ENCODE measurements around the gene SH3RF1. TPM values are rescaled to one million over a fixed set of nuclear protein-coding genes. Genes with fewer than 3 reads are reported as not detected.

SH3RF1 gene
- total and polyA plus RNA-seq, 2 of the 13 experiments (the other 11 are each of a cell fraction or from before 2014, with no cell fraction given) = 3.1 to 3.2 TPM

DNA sequence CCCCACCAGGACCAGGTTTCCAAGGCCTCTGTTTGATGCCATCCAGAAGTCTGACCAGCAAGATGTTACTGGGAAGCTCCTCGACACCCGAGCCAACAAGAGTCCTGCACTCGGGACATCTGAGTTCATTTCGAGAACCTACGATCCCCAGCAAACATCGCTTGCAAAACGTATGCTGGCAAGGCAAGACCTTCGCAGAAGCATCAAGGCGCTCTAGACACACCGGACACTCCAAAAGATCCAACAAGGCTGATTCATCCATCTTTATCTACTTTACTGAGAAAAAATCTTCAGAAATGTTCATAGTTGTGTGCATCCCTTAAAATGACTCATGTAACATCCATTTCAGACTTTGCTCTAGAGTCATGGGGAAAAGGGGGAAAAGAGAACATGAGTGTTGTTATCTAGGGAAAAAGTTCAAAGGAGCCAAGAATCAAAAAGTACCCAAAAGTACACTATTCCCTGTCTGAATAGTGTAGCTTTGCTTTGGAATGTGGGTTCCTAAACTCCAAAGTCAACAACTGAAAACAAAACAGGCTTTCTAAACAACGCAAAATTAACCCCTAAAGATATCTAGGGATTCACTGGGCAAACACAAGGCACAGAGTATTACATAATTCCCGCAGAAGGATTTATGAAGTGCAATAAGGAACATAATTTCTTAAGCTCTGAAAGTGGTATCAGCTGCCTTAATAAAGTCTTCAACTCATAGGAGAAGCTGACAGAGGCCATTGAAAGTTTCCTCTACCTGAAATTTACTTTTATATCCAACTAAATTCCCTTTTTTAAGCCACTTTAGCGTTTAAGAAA is 1.6 kb downstream of the SH3RF1 start (continued):
- TF ChIP-seq PRPF4 (IDR thresholded peaks at IDR 0.05; ENCODE audit: low read depth, low read length, poor library complexity, severe bottlenecking) (no peak), DMAP1 (CRISPR knock-in tag; IDR thresholded peaks at IDR 0.05) (no peak), GLI4 (CRISPR knock-in tag; IDR thresholded peaks at IDR 0.05; ENCODE audit: borderline replicate concordance) (no peak), ZNF34 (CRISPR knock-in tag; IDR thresholded peaks at IDR 0.05; ENCODE audit: borderline replicate concordance) (no peak), NKX3-1 (CRISPR knock-in tag; IDR thresholded peaks at IDR 0.05) (0 out of 2 replicates have a peak, but pooled peaks have one; percentile 39), ZNF572 (CRISPR knock-in tag; IDR thresholded peaks at IDR 0.05) (no peak), SMAD3 (CRISPR knock-in tag; IDR thresholded peaks at IDR 0.05) (no peak), KAT8 (CRISPR knock-in tag; IDR thresholded peaks at IDR 0.05) (no peak), ZNF569 (CRISPR knock-in tag; IDR thresholded peaks at IDR 0.05; ENCODE audit: borderline replicate concordance) (no peak), ZNF589 (CRISPR knock-in tag; conservative IDR thresholded peaks at IDR 0.05) (no peak), ZFP36L1 (CRISPR knock-in tag; IDR thresholded peaks at IDR 0.05) (no peak), CCAR2 (optimal IDR thresholded peaks at IDR 0.05; ENCODE audit: low read depth, low read length) (no peak), ZNF256 (CRISPR knock-in tag; conservative IDR thresholded peaks at IDR 0.05) (no peak), PPARG (CRISPR knock-in tag; conservative IDR thresholded peaks at IDR 0.05) (no peak), ZBTB21 (CRISPR knock-in tag; IDR thresholded peaks at IDR 0.05) (no peak), HMG20A (CRISPR knock-in tag; IDR thresholded peaks at IDR 0.05; ENCODE audit: borderline replicate concordance) (0 out of 2 replicates have a peak, but pooled peaks have one; percentile 21)
- TF ChIP-seq, protein P1, sequence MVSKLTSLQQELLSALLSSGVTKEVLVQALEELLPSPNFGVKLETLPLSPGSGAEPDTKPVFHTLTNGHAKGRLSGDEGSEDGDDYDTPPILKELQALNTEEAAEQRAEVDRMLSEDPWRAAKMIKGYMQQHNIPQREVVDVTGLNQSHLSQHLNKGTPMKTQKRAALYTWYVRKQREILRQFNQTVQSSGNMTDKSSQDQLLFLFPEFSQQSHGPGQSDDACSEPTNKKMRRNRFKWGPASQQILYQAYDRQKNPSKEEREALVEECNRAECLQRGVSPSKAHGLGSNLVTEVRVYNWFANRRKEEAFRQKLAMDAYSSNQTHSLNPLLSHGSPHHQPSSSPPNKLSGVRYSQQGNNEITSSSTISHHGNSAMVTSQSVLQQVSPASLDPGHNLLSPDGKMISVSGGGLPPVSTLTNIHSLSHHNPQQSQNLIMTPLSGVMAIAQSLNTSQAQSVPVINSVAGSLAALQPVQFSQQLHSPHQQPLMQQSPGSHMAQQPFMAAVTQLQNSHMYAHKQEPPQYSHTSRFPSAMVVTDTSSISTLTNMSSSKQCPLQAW (CRISPR knock-in tag; IDR thresholded peaks at IDR 0.05) = no peak
- TF ChIP-seq, protein P2, sequence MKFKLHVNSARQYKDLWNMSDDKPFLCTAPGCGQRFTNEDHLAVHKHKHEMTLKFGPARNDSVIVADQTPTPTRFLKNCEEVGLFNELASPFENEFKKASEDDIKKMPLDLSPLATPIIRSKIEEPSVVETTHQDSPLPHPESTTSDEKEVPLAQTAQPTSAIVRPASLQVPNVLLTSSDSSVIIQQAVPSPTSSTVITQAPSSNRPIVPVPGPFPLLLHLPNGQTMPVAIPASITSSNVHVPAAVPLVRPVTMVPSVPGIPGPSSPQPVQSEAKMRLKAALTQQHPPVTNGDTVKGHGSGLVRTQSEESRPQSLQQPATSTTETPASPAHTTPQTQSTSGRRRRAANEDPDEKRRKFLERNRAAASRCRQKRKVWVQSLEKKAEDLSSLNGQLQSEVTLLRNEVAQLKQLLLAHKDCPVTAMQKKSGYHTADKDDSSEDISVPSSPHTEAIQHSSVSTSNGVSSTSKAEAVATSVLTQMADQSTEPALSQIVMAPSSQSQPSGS (CRISPR knock-in tag; IDR thresholded peaks at IDR 0.05) = no peak
- TF ChIP-seq, protein P3, sequence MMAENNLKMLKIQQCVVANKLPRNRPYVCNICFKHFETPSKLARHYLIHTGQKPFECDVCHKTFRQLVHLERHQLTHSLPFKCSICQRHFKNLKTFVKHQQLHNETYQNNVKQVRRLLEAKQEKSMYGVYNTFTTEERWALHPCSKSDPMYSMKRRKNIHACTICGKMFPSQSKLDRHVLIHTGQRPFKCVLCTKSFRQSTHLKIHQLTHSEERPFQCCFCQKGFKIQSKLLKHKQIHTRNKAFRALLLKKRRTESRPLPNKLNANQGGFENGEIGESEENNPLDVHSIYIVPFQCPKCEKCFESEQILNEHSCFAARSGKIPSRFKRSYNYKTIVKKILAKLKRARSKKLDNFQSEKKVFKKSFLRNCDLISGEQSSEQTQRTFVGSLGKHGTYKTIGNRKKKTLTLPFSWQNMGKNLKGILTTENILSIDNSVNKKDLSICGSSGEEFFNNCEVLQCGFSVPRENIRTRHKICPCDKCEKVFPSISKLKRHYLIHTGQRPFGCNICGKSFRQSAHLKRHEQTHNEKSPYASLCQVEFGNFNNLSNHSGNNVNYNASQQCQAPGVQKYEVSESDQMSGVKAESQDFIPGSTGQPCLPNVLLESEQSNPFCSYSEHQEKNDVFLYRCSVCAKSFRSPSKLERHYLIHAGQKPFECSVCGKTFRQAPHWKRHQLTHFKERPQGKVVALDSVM (CRISPR knock-in tag; IDR thresholded peaks at IDR 0.05) = no peak
- TF ChIP-seq, protein P4, sequence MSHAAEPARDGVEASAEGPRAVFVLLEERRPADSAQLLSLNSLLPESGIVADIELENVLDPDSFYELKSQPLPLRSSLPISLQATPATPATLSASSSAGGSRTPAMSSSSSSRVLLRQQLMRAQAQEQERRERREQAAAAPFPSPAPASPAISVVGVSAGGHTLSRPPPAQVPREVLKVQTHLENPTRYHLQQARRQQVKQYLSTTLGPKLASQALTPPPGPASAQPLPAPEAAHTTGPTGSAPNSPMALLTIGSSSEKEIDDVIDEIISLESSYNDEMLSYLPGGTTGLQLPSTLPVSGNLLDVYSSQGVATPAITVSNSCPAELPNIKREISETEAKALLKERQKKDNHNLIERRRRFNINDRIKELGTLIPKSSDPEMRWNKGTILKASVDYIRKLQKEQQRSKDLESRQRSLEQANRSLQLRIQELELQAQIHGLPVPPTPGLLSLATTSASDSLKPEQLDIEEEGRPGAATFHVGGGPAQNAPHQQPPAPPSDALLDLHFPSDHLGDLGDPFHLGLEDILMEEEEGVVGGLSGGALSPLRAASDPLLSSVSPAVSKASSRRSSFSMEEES (CRISPR knock-in tag; IDR thresholded peaks at IDR 0.05) = no peak; the same call in 1 of the 2 replicates
- TF ChIP-seq, protein P5, sequence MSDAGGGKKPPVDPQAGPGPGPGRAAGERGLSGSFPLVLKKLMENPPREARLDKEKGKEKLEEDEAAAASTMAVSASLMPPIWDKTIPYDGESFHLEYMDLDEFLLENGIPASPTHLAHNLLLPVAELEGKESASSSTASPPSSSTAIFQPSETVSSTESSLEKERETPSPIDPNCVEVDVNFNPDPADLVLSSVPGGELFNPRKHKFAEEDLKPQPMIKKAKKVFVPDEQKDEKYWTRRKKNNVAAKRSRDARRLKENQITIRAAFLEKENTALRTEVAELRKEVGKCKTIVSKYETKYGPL (CRISPR knock-in tag; IDR thresholded peaks at IDR 0.05) = no peak
- TF ChIP-seq, protein P6, sequence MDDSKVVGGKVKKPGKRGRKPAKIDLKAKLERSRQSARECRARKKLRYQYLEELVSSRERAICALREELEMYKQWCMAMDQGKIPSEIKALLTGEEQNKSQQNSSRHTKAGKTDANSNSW (CRISPR knock-in tag; IDR thresholded peaks at IDR 0.05; ENCODE audit: borderline replicate concordance) = no peak

Measured in HepG2 (cell line).